SK-N-SH treated with all-trans-retinoic acid at 6 μM for 48 hours (cell line): ENCODE data around the gene SHC4.
A peak's percentile ranks its signal among the peaks of the same experiment; 100 is the strongest.

Experiments used
- ATAC-seq: fragments of 200-7000 bp; cut with Tn5 transposase; 3 replicates; pipeline ENCODE4 v1.9.1; 2020; ENCODE audit warnings: mild to moderate bottlenecking, moderate library complexity
- ARNTL ChIP-seq: fragments of 450-650 bp; formaldehyde crosslinking; IDR thresholded peaks from 2 replicates; pipeline ENCODE4 v1.5.0; 2020; ENCODE audit warnings: low read depth, mild to moderate bottlenecking, moderate library complexity, borderline replicate concordance
- CREB5 ChIP-seq: fragments of 250-450 bp; sonication (Bioruptor Pico); IDR thresholded peaks from 2 replicates; pipeline ENCODE4 v1.5.1; 2020; ENCODE audit warnings: low read depth, mild to moderate bottlenecking, moderate library complexity
- ESRRG ChIP-seq: fragments of 250-450 bp; sonication (Bioruptor Pico); IDR thresholded peaks from 2 replicates; pipeline ENCODE4 v1.6.1; 2021; ENCODE audit warnings: mild to moderate bottlenecking
- GLIS3 ChIP-seq: fragments of 250-450 bp; sonication (Bioruptor Pico); IDR thresholded peaks from 2 replicates; pipeline ENCODE4 v1.5.0; 2020; ENCODE audit warnings: mild to moderate bottlenecking, moderate library complexity
- ISL1 ChIP-seq: fragments of 250-450 bp; sonication (Bioruptor Pico); IDR thresholded peaks from 2 replicates; pipeline ENCODE4 v2.1.2; 2022; ENCODE audit warnings: mild to moderate bottlenecking, moderate library complexity
- OSR1 ChIP-seq: fragments of 250-450 bp; sonication (Bioruptor Pico); IDR thresholded peaks from 2 replicates; pipeline ENCODE4 v1.8.0; 2022; ENCODE audit warnings: moderate library complexity, mild to moderate bottlenecking, inconsistent platforms
- PATZ1 ChIP-seq: fragments of 250-450 bp; sonication (Bioruptor Pico); IDR thresholded peaks from 2 replicates; pipeline ENCODE4 v1.8.0; 2020; ENCODE audit warnings: mild to moderate bottlenecking, moderate library complexity, borderline replicate concordance
- RARB ChIP-seq: fragments of 250-450 bp; sonication (Bioruptor Pico); IDR thresholded peaks from 2 replicates; pipeline ENCODE4 v1.8.0; 2021; ENCODE audit warnings: mild to moderate bottlenecking, moderate library complexity
- SNAI2 ChIP-seq: fragments of 250-450 bp; sonication (Bioruptor Pico); IDR thresholded peaks from 2 replicates; pipeline ENCODE4 v1.5.0; 2020; ENCODE audit warnings: mild to moderate bottlenecking, moderate library complexity
- TCF4 ChIP-seq: fragments of 250-450 bp; sonication (Bioruptor Pico); IDR thresholded peaks from 2 replicates; pipeline ENCODE4 v1.8.0; 2021; ENCODE audit warnings: mild to moderate bottlenecking, moderate library complexity, borderline replicate concordance
- TOX ChIP-seq: fragments of 250-450 bp; sonication (Bioruptor Pico); IDR thresholded peaks from 2 replicates; pipeline ENCODE4 v1.8.0; 2021; ENCODE audit warnings: mild to moderate bottlenecking, moderate library complexity, borderline replicate concordance
- ZC3H10 ChIP-seq: fragments of 250-450 bp; sonication (Bioruptor Pico); IDR thresholded peaks from 2 replicates; pipeline ENCODE4 v1.5.1; 2021; ENCODE audit warnings: mild to moderate bottlenecking, moderate library complexity
- ZFP30 ChIP-seq: fragments of 450-650 bp; formaldehyde crosslinking; IDR thresholded peaks from 2 replicates; pipeline ENCODE4 v1.5.0; 2022; ENCODE audit warnings: mild to moderate bottlenecking, moderate library complexity
- ZNF565 ChIP-seq: fragments of 450-650 bp; formaldehyde crosslinking; conservative IDR thresholded peaks from 2 replicates; pipeline ENCODE4 v1.5.0; 2020; ENCODE audit warnings: low read depth, mild to moderate bottlenecking, moderate library complexity
- ZNF70 ChIP-seq: fragments of 450-650 bp; formaldehyde crosslinking; IDR thresholded peaks from 2 replicates; pipeline ENCODE4 v1.5.0; 2020; ENCODE audit warnings: mild to moderate bottlenecking, moderate library complexity
- ZNF8 ChIP-seq: fragments of 450-650 bp; formaldehyde crosslinking; IDR thresholded peaks from 2 replicates; pipeline ENCODE4 v1.5.0; 2020; ENCODE audit warnings: mild to moderate bottlenecking, moderate library complexity
- TF ChIP-seq, protein P1 (sequence below): fragments of 250-450 bp; sonication (Bioruptor Pico); IDR thresholded peaks from 2 replicates; pipeline ENCODE4 v1.5.0; 2020; ENCODE audit warnings: mild to moderate bottlenecking, moderate library complexity

SHC4 gene

DNA sequence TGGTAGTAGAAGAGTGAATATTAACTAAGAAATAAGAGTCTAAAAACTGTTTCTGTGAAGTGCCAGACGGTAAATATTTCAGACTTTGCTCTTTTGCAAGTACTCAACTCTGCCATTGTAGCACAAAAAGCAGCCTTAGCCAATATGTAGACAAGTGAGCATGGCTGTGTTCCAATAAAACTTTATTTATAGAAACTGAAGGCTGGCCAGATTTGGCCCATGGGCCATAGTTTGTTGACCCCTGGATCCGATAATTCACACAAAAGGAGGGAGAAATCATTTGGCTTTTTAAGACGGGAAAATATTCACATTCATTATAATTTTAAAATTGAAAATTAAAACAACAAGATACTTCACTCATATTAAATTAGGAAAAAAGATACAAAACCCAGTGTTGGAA is 70.4 kb downstream of the SHC4 start (continued):
- TF ChIP-seq, protein P1, sequence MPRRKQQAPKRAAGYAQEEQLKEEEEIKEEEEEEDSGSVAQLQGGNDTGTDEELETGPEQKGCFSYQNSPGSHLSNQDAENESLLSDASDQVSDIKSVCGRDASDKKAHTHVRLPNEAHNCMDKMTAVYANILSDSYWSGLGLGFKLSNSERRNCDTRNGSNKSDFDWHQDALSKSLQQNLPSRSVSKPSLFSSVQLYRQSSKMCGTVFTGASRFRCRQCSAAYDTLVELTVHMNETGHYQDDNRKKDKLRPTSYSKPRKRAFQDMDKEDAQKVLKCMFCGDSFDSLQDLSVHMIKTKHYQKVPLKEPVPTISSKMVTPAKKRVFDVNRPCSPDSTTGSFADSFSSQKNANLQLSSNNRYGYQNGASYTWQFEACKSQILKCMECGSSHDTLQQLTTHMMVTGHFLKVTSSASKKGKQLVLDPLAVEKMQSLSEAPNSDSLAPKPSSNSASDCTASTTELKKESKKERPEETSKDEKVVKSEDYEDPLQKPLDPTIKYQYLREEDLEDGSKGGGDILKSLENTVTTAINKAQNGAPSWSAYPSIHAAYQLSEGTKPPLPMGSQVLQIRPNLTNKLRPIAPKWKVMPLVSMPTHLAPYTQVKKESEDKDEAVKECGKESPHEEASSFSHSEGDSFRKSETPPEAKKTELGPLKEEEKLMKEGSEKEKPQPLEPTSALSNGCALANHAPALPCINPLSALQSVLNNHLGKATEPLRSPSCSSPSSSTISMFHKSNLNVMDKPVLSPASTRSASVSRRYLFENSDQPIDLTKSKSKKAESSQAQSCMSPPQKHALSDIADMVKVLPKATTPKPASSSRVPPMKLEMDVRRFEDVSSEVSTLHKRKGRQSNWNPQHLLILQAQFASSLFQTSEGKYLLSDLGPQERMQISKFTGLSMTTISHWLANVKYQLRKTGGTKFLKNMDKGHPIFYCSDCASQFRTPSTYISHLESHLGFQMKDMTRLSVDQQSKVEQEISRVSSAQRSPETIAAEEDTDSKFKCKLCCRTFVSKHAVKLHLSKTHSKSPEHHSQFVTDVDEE (CRISPR knock-in tag), result no peak
- no peak for TF ChIP-seq GLIS3
- TF ChIP-seq TOX (CRISPR knock-in tag), result no peak
- no peak for TF ChIP-seq ZNF70 (CRISPR knock-in tag)
- TF ChIP-seq SNAI2, result no peak

GRCh38 chr15:48891232-48891765 is 72.4 kb downstream of the SHC4 start:
- no peak for TF ChIP-seq ZNF70 (CRISPR knock-in tag)
- no peak for TF ChIP-seq CREB5 (CRISPR knock-in tag)
- TF ChIP-seq ZC3H10 (CRISPR knock-in tag), result no peak
- no peak for TF ChIP-seq ISL1 (CRISPR knock-in tag)
- no peak for TF ChIP-seq SNAI2
- TF ChIP-seq OSR1 (CRISPR knock-in tag), result no peak
- TF ChIP-seq ZNF565, result no peak
- TF ChIP-seq ZNF8 (CRISPR knock-in tag), result no peak
- TF ChIP-seq RARB (CRISPR knock-in tag), result no peak
- no peak for TF ChIP-seq PATZ1 (CRISPR knock-in tag)
- TF ChIP-seq GLIS3, result no peak
- TF ChIP-seq, protein P1 (CRISPR knock-in tag), result no peak
- TF ChIP-seq, all 23 proteins: peak for 0
- ATAC-seq, result peak; percentile 13; the same call in 1 of the 3 replicates

DNA sequence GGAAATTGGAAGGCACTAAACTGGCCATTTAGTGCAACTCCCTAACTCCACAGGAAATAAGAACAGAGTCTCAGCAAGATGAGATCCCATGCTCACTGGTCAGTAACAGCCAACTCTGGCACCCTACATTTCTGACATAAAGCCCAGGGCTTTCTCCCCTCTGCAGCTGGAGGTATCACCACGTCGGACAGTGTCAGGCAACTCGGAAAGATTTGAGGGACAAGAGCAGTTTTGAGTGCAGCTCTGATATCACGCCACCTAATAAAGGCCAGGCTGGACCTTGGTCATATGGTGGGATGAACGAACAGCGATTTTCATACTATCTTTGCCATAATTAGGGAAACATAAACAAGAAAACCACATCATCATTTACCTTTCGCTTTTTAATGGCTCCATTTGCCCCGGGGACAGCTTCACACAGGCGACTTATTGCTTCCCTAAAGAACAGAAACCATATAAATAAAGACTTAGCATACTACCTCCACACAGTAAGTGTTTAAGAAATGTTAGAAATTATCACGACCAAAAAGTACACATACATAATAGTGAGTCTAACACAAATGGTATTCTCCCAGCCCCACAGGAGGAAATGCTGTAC is 73.2 kb downstream of the SHC4 start:
- ATAC-seq, result no peak
- TF ChIP-seq ZFP30, result no peak
- TF ChIP-seq TCF4 (CRISPR knock-in tag), result no peak
- TF ChIP-seq ISL1 (CRISPR knock-in tag), result no peak
- TF ChIP-seq PATZ1 (CRISPR knock-in tag), result no peak
- TF ChIP-seq, all 23 proteins: peak for 0

DNA sequence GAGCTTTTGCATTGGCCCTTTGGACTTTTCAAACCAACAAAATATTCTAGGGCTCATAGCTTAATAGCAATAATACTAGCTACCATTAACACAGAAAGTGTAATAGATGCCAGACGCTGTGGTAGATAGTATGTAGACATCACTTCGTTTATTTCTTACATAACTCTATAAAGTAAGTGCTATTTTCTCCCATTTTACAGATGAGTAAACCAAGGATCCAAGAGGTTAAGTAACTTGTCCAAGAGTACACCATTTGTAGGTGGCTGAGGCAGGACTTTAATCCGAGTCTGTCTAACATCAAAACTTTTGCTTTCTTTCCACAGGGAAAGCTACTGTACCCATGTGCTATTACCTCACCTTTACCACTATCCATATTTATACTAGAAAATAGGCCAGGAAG is 73.8 kb downstream of the SHC4 start:
- TF ChIP-seq ZNF565, result no peak
- TF ChIP-seq ESRRG (CRISPR knock-in tag), result no peak
- TF ChIP-seq ISL1 (CRISPR knock-in tag), result no peak
- no peak for TF ChIP-seq ZFP30
- TF ChIP-seq GLIS3, result no peak
- no peak for TF ChIP-seq ARNTL
- TF ChIP-seq, protein P1 (CRISPR knock-in tag), result no peak
- no peak for ATAC-seq
